ENCODE results near the gene NPPB. TPM values are rescaled to one million over a fixed set of nuclear protein-coding genes. Genes with fewer than 3 reads are reported as not detected.
"Not testable (repeated sequence)": the region's sequence is repeated elsewhere in the genome, so short reads cannot be mapped to it uniquely, and the experiment has no call there.

Gene NPPB
- total RNA-seq, 1 experiment from 2014 or later: 43.4 TPM

DNA sequence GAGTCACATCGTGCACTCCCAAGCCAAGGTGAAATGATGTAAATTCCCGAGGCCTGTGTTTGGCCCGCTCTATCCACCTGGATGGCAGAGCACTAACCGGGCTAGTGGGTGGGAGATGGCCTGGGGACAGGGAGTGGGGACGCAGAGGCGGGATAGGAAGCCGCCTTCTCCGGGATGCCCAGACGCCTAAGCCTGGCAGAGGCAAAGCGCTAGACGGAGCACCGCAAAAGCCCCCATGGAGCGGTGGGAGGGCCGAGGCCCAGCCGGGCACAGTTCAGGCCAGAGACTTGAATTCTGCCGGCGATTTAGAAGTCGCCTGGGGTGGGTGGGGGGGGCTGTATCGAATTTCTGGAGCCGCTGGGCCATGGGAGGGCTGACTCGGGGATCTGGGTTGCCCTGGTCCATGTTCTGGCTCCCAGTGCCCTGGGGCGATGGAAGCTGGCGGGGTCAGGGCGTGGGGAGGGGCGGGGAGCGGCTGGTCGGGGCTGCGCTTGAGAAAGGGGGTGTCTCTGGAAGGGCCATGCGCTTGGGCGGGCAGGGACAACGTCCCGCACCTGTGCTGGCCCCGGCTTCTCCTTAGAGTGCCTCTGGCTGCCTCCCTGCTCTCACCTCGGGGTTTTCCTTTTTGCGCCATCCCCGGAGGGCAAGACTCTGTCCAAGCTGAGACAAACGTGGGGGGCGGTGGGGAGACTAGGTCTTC, 39.5 kb upstream of the NPPB start:
- no peaks in the 10 kb centered on the region for H3K9me3 ChIP-seq
- H3K27me3 Mint-ChIP-seq (ENCODE audit: insufficient read depth, unreplicated experiment): peaks cover 5% of the 10 kb centered on the region
- DNase-seq: no peak
- CTCF ChIA-PET: interaction anchor here (1.0 kb wide), 1 partner anchor 60 kb away, joined by 3 read pairs; no protein-coding TSS in a partner anchor
- TF ChIP-seq, protein P1, sequence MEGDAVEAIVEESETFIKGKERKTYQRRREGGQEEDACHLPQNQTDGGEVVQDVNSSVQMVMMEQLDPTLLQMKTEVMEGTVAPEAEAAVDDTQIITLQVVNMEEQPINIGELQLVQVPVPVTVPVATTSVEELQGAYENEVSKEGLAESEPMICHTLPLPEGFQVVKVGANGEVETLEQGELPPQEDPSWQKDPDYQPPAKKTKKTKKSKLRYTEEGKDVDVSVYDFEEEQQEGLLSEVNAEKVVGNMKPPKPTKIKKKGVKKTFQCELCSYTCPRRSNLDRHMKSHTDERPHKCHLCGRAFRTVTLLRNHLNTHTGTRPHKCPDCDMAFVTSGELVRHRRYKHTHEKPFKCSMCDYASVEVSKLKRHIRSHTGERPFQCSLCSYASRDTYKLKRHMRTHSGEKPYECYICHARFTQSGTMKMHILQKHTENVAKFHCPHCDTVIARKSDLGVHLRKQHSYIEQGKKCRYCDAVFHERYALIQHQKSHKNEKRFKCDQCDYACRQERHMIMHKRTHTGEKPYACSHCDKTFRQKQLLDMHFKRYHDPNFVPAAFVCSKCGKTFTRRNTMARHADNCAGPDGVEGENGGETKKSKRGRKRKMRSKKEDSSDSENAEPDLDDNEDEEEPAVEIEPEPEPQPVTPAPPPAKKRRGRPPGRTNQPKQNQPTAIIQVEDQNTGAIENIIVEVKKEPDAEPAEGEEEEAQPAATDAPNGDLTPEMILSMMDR (IDR thresholded peaks at IDR 0.05; ENCODE audit: insufficient read depth in 1 of 2, low read depth in 1 of 2, low read length in 1 of 2, severe bottlenecking in 1 of 2, unreplicated experiment in 1 of 2): no peak
- no peak overlapping the region for H3K4me3 Mint-ChIP-seq (ENCODE audit: unreplicated experiment)
- H3K27ac Mint-ChIP-seq (ENCODE audit: unreplicated experiment): no peak overlapping the region
- BruUV-seq (replicated peaks): no TSS peak
- no peaks in the 10 kb centered on the region for H3K36me3 ChIP-seq (ENCODE audit: control insufficient read depth, insufficient read depth, low read length)
- H3K4me3 ChIP-seq (ENCODE audit: low read depth, low read length): no peak overlapping the region
- H3K4me1 ChIP-seq: no peaks in the 10 kb centered on the region
- no peaks in the 10 kb centered on the region for H3K9me3 Mint-ChIP-seq (ENCODE audit: unreplicated experiment)
- intact Hi-C loops (cut with micrococcal nuclease; ENCODE audit: unreplicated experiment): no loop called here
- no peaks in the 10 kb centered on the region for H3K4me1 Mint-ChIP-seq (ENCODE audit: low read depth, unreplicated experiment)
- H3K27me3 ChIP-seq (replicated peaks; ENCODE audit: control insufficient read depth, insufficient read depth, low read length): no peaks in the 10 kb centered on the region
- POLR2A ChIA-PET: no interaction called here
- no peaks in the 10 kb centered on the region for H3K36me3 Mint-ChIP-seq (ENCODE audit: insufficient read depth, unreplicated experiment)

DNA sequence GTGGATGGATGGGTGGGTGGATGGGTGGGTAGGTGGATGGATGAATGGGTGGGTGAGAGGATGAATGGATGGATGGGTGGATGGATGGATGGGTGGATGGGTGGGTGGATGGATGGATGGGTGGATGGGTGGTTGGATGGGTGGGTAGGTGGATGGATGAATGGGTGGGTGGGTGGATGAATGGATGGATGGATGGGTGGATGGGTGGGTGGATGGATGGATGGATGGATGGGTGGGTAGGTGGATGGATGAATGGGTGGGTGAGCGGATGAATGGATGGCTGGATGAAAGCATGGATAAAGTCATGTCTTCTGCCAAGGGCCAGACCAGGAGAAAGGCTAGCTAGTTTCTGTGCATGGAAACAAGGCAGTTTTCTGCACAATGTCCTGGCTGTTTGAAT, 35.8 kb upstream of the NPPB start:
- H3K36me3 Mint-ChIP-seq (ENCODE audit: insufficient read depth, unreplicated experiment); H3K36me3 ChIP-seq (ENCODE audit: control insufficient read depth, insufficient read depth, low read length); H3K4me3 ChIP-seq (ENCODE audit: low read depth, low read length); H3K27ac Mint-ChIP-seq (ENCODE audit: unreplicated experiment); H3K27me3 Mint-ChIP-seq (ENCODE audit: insufficient read depth, unreplicated experiment); H3K4me1 ChIP-seq; H3K4me1 Mint-ChIP-seq (ENCODE audit: low read depth, unreplicated experiment); H3K4me3 Mint-ChIP-seq (ENCODE audit: unreplicated experiment); H3K9me3 Mint-ChIP-seq (ENCODE audit: unreplicated experiment); CTCF ChIA-PET; POLR2A ChIA-PET; BruUV-seq (replicated peaks); H3K9me3 ChIP-seq; H3K27me3 ChIP-seq (replicated peaks; ENCODE audit: control insufficient read depth, insufficient read depth, low read length); DNase-seq: not testable (repeated sequence)
- intact Hi-C loops (cut with micrococcal nuclease; ENCODE audit: unreplicated experiment): loop anchor here (1.0 kb wide), 1 partner anchor 56 kb away; no protein-coding TSS in a partner anchor

DNA sequence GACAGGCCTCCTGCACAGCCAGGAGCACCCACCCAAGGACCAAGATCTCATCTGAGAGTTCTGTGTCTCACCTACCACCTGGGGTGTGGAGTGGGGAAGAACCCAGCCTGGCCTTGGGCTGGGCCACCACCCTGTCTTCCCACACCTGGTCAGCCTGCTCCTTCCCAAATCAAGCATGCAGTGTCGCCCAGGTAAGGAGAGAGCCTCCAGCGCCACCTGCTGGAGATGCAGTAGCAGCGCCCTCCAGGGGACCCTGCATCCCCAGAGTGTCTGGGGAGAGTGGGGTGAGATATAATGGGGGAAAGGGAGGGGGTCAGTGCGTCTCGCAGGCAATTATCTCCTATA, 35.1 kb upstream of the NPPB start:
- ChIA-PET POLR2A (no interaction called here), CTCF (interaction anchor here (2.2 kb wide), 1 partner anchor 56 kb away, joined by 10 read pairs; no protein-coding TSS in a partner anchor)
- H3K9me3 ChIP-seq: no peaks in the 10 kb centered on the region
- H3K27ac Mint-ChIP-seq (ENCODE audit: unreplicated experiment): no peak overlapping the region
- no peaks in the 10 kb centered on the region for H3K27me3 ChIP-seq (replicated peaks; ENCODE audit: control insufficient read depth, insufficient read depth, low read length)
- H3K4me3 ChIP-seq (ENCODE audit: low read depth, low read length): no peak overlapping the region
- no peaks in the 10 kb centered on the region for H3K36me3 ChIP-seq (ENCODE audit: control insufficient read depth, insufficient read depth, low read length)
- H3K9me3 Mint-ChIP-seq (ENCODE audit: unreplicated experiment): no peaks in the 10 kb centered on the region
- no peaks in the 10 kb centered on the region for H3K36me3 Mint-ChIP-seq (ENCODE audit: insufficient read depth, unreplicated experiment)
- H3K4me1 Mint-ChIP-seq (ENCODE audit: low read depth, unreplicated experiment): peaks cover 9% of the 10 kb centered on the region
- TF ChIP-seq, protein P1 (IDR thresholded peaks at IDR 0.05; ENCODE audit: insufficient read depth in 1 of 2, low read depth in 1 of 2, low read length in 1 of 2, severe bottlenecking in 1 of 2, unreplicated experiment in 1 of 2): peak; percentile 83 to 97
- H3K4me1 ChIP-seq: peaks cover 10% of the 10 kb centered on the region; the same call in 1 of the 2 replicates
- BruUV-seq (replicated peaks): no TSS peak
- no peak overlapping the region for H3K4me3 Mint-ChIP-seq (ENCODE audit: unreplicated experiment)
- H3K27me3 Mint-ChIP-seq (ENCODE audit: insufficient read depth, unreplicated experiment): peaks cover 5% of the 10 kb centered on the region
- intact Hi-C loops (cut with micrococcal nuclease; ENCODE audit: unreplicated experiment): loop anchor here (1.0 to 2.0 kb wide), 2 partner anchors 35 to 56 kb away; partner anchors contain the start of gene NPPB
- peak; percentile 77 to 82 for DNase-seq

Data from Caco-2 (cell line).